ENCODE data around the gene MC1R. TPM values are rescaled to one million over a fixed set of nuclear protein-coding genes. Genes with fewer than 3 reads are reported as not detected.

The MC1R gene
- total and polyA plus RNA-seq, 2 of the 4 experiments (the other 2 are of a cell fraction): 3.8 to 9.5 TPM

- no peak overlapping the region for H3K18ac ChIP-seq (ENCODE audit: low read depth, low read length)
- H2AFZ ChIP-seq (replicated peaks; ENCODE audit: low read length, poor library complexity): no peak overlapping the region
- H3K27ac ChIP-seq (ENCODE audit: insufficient read depth, low read length): no peak overlapping the region
- peaks cover 10% of the 10 kb centered on the region; the same call in 1 of the 2 replicates for H3K9me1 ChIP-seq (ENCODE audit: insufficient read depth, low read length)
- ATAC-seq (ENCODE audit: low read depth) (no peak), DNase-seq (no peak)
- H3K56ac ChIP-seq (ENCODE audit: extremely low read depth, insufficient read depth, low read length): no peak overlapping the region
- H3K23ac ChIP-seq (ENCODE audit: low read depth, low read length): no peak overlapping the region
- in situ Hi-C loops (cut with MboI; ENCODE audit: low sequenced_read_pairs): no loop called here
- no peak overlapping the region for H2BK20ac ChIP-seq (ENCODE audit: low read depth, low read length)
- H4K8ac ChIP-seq (ENCODE audit: low read depth in 2 of 2, low read length in 2 of 2): no peak overlapping the region
- H2BK5ac ChIP-seq (ENCODE audit: low read depth, low read length, poor library complexity, severe bottlenecking): no peak overlapping the region
- ChIA-PET POLR2A (ENCODE audit: unreplicated experiment) (interaction anchor here (0.5 to 1.1 kb wide), 3 partner anchors 16 to 238 kb away, joined by 4 to 12 read pairs (median 9); no protein-coding TSS in a partner anchor), CTCF (no interaction called here)
- H3K14ac ChIP-seq (replicated peaks; ENCODE audit: low read depth, low read length): no peak overlapping the region
- no peak overlapping the region; the same call in 1 of the 2 replicates for H3K4me3 ChIP-seq (ENCODE audit: insufficient read depth, low read depth, low read length)
- intact Hi-C loops (cut with micrococcal nuclease): loop anchor here (10.0 kb wide), 1 partner anchor 100 kb away; no protein-coding TSS in a partner anchor
- no peak overlapping the region for H4K91ac ChIP-seq (ENCODE audit: insufficient read depth, low read depth, low read length)
- dilution Hi-C loops (cut with HindIII; ENCODE audit: low sequenced_read_pairs, unreplicated experiment): no loop called here
- TF ChIP-seq ELK1 (IDR thresholded peaks at IDR 0.05; ENCODE audit: borderline replicate concordance, low read depth, low read length) (no peak), MAFK (IDR thresholded peaks at IDR 0.05; ENCODE audit: low read depth, low read length) (no peak), CTCF (conservative IDR thresholded peaks at IDR 0.05; ENCODE audit: low read depth, low read length) (no peak), CEBPB (IDR thresholded peaks at IDR 0.05; ENCODE audit: low read depth, low read length) (no peak), POLR2A (IDR thresholded peaks at IDR 0.05; ENCODE audit: low read depth, low read length) (no peak), MXI1 (IDR thresholded peaks at IDR 0.05; ENCODE audit: borderline replicate concordance, low read depth, low read length) (no peak), RFX5 (IDR thresholded peaks at IDR 0.05; ENCODE audit: low read depth, low read length) (no peak), BHLHE40 (IDR thresholded peaks at IDR 0.05; ENCODE audit: low read depth, low read length) (no peak), RAD21 (IDR thresholded peaks at IDR 0.05; ENCODE audit: low read length) (no peak)
- peaks cover 17 to 72% of the 10 kb centered on the region in 2 experiments for H3K79me1 ChIP-seq (ENCODE audit: low read depth in 1 of 2, low read length in 2 of 2)
- H3K4me2 ChIP-seq (ENCODE audit: low read depth, low read length): peak overlapping the region; percentile 85; the same call in 1 of the 2 replicates
- no CpG with 5 or more reads among the region's 4 CpGs for WGBS, 2 experiments (ENCODE audit: extremely low coverage in 2 of 2, insufficient read length in 1 of 2)
- peaks cover 7% of the 10 kb centered on the region; the same call in 1 of the 2 replicates for H3K36me3 ChIP-seq (ENCODE audit: control insufficient read depth, insufficient read depth, low read length)
- peaks cover 12% of the 10 kb centered on the region for H3K4me1 ChIP-seq (ENCODE audit: control insufficient read depth, insufficient read depth, low read length)
- BruUV-seq (replicated peaks): no TSS peak
- H2BK15ac ChIP-seq (ENCODE audit: low read depth, low read length): no peak overlapping the region
- peaks cover 55% of the 10 kb centered on the region for H4K20me1 ChIP-seq (ENCODE audit: insufficient read depth, low read length)
- no peak overlapping the region for H4K5ac ChIP-seq (ENCODE audit: low read depth, low read length)
- H2AK5ac ChIP-seq (ENCODE audit: low read depth, low read length): no peak overlapping the region; the same call in 1 of the 2 replicates
- no peak overlapping the region for H3K9ac ChIP-seq (ENCODE audit: low read depth, low read length)
- no peaks in the 10 kb centered on the region for H3K9me3 ChIP-seq (ENCODE audit: control insufficient read depth, insufficient read depth, low read length)
- H2BK120ac ChIP-seq (ENCODE audit: low read depth, low read length): no peak overlapping the region
- no peak overlapping the region for H3K4ac ChIP-seq (ENCODE audit: low read depth, low read length)
- no peaks in the 10 kb centered on the region for H3K27me3 ChIP-seq (ENCODE audit: control insufficient read depth, insufficient read depth, low read length)
- H2AK9ac ChIP-seq (replicated peaks; ENCODE audit: low read depth, low read length, poor library complexity): no peak overlapping the region
These were observed 6.3 kb downstream of the MC1R start for GRCh38 chr16:89924925-89925307.

Measured in IMR-90 (cell line).